Peyer's patch (tissue), 4 donors: Measurements from ENCODE around the gene UTP15.

Experiments used
- POLR2A ChIP-seq, 2 donors: fragments of 450-650 bp; IDR thresholded peaks; one replicate each; pipeline ENCODE4 v1.5.1; 2017; ENCODE audit warnings: antibody characterized with exemption in 2 of 2, mild to moderate bottlenecking in 2 of 2, moderate library complexity in 2 of 2
- TF ChIP-seq, protein P1 (sequence below), 6 experiments: fragments of 450-650 bp in 4 of 6; fragments of 200-600 bp in 2 of 6; sonication (generic) in 1 of 6; IDR thresholded peaks; one replicate each; pipeline ENCODE4 v1.5.1; 2017 to 2019; ENCODE audit warnings: antibody characterized with exemption in 6 of 6, mild to moderate bottlenecking in 3 of 6, moderate library complexity in 1 of 6

DNA sequence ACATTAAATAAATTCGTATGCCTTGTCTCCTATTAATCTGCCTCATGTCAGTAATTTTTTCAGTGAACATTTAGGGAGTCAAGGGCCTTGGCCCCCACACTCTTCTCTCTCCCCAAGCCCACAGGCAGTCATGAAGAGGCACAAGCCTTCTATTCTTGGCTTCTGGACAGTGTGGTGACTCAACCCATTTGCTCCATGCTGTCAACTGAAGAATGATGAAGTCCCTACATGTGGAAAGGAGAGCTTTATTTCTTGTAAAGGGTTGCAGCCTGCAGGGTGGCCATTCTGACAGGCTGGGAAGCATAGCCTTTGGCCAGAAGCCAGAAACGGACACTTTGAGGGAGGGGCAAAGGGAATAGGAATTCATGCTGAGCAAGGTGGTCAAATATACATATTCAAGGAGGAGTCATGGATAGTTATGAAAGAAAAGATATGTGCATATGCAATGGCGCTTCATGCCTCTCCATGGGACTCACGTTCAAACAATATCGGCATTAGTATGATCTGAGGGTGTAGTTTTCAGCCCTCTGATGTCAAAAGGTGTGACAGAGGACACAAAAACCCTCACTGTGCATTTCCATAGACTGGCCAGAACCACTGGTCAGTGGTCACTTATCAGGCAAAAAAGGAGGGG lies 31.4 kb upstream of the UTP15 start:
- no peak for TF ChIP-seq POLR2A (IDR thresholded peaks at IDR 0.05)
- TF ChIP-seq, protein P1, sequence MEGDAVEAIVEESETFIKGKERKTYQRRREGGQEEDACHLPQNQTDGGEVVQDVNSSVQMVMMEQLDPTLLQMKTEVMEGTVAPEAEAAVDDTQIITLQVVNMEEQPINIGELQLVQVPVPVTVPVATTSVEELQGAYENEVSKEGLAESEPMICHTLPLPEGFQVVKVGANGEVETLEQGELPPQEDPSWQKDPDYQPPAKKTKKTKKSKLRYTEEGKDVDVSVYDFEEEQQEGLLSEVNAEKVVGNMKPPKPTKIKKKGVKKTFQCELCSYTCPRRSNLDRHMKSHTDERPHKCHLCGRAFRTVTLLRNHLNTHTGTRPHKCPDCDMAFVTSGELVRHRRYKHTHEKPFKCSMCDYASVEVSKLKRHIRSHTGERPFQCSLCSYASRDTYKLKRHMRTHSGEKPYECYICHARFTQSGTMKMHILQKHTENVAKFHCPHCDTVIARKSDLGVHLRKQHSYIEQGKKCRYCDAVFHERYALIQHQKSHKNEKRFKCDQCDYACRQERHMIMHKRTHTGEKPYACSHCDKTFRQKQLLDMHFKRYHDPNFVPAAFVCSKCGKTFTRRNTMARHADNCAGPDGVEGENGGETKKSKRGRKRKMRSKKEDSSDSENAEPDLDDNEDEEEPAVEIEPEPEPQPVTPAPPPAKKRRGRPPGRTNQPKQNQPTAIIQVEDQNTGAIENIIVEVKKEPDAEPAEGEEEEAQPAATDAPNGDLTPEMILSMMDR (IDR thresholded peaks at IDR 0.05) = no peak
